Thoracic aorta (tissue), 2 donors: ENCODE results near the gene ENOX1. TPM values are rescaled to one million over a fixed set of nuclear protein-coding genes. Genes with fewer than 3 reads are reported as not detected.

Experiments used
- ATAC-seq: fragments of 150-250 bp; one replicate; pipeline ENCODE4 v1.8.0; 2017; ENCODE audit warnings: low read depth; ENCODE audit not compliant: insufficient number of reproducible peaks, low FRiP score
- DNase-seq: peaks from one replicate; pipeline ENCODE4 v3.0.0-alpha.2; 2020; ENCODE audit warnings: low spot score
- H3K27ac ChIP-seq, 2 donors: fragments of 200-600 bp; sonication (generic); 1 replicate in 1 of 2; 2 replicates in 1 of 2; pipeline ENCODE4 v1.5.1; 2016; ENCODE audit warnings: mild to moderate bottlenecking in 2 of 2, moderate library complexity in 2 of 2
- H3K27me3 ChIP-seq: fragments of 200-600 bp; sonication (generic); replicated peaks from 2 replicates; pipeline ENCODE4 v1.6.0; 2016; ENCODE audit warnings: mild to moderate bottlenecking; ENCODE audit not compliant: insufficient read depth
- H3K36me3 ChIP-seq: fragments of 200-600 bp; sonication (generic); one replicate; pipeline ENCODE4 v1.5.1; 2016
- H3K4me1 ChIP-seq, 2 donors: fragments of 200-600 bp; sonication (generic); 1 replicate in 1 of 2; 2 replicates in 1 of 2; pipeline versions ENCODE4 v1.5.1 to v1.6.0; 2016; ENCODE audit warnings: low read depth in 2 of 2, mild to moderate bottlenecking in 1 of 2; ENCODE audit not compliant: control insufficient read depth in 1 of 2
- H3K4me3 ChIP-seq: fragments of 200-600 bp; sonication (generic); 2 replicates; pipeline ENCODE4 v1.5.1; 2016; ENCODE audit warnings: mild to moderate bottlenecking
- H3K9me3 ChIP-seq: fragments of 200-600 bp; sonication (generic); 2 replicates; pipeline ENCODE4 v1.5.1; 2016
- CTCF ChIP-seq: fragments of 200-600 bp; sonication (generic); IDR thresholded peaks from one replicate; pipeline ENCODE4 v1.5.1; 2019; ENCODE audit warnings: antibody characterized with exemption
- total RNA-seq, 2 donors: library from RNA; depleted of rRNA; stranded (reverse); fragments of >200 nt; gene quantifications; one replicate each; pipeline versions ENCODE4 v1.1.0 to v1.2.3, GENCODE V29; 2016

The ENOX1 gene
- total RNA-seq, 2 donors from 2014 or later: 0.41 to 2.3 TPM

- Histone ChIP-seq H3K9me3 (no peaks in the 10 kb centered on the region), H3K27me3 (no peaks in the 10 kb centered on the region), H3K27ac (no peak overlapping the region), H3K4me1 (peaks cover 0 to 10% of the 10 kb centered on the region in 2 donors), H3K36me3 (no peaks in the 10 kb centered on the region), H3K4me3 (no peak overlapping the region)
- no peak for ATAC-seq
- no peak for DNase-seq
- no peak for TF ChIP-seq CTCF
Observed at GRCh38 chr13:43274881-43275280, 511.9 kb downstream of the ENOX1 start.

GRCh38 chr13:43273362-43273761 is 513.4 kb downstream of the ENOX1 start:
- no peaks in the 10 kb centered on the region for H3K9me3 ChIP-seq
- no peak for DNase-seq
- no peak for ATAC-seq
- peaks cover 0 to 23% of the 10 kb centered on the region in 2 donors for H3K4me1 ChIP-seq
- H3K4me3 ChIP-seq: no peak overlapping the region
- no peaks in the 10 kb centered on the region for H3K27me3 ChIP-seq
- no peak for TF ChIP-seq CTCF
- H3K36me3 ChIP-seq: no peaks in the 10 kb centered on the region
- H3K27ac ChIP-seq: no peak overlapping the region

GRCh38 chr13:43272851-43273250 is 513.9 kb downstream of the ENOX1 start:
- Histone ChIP-seq H3K4me3 (no peak overlapping the region), H3K36me3 (no peaks in the 10 kb centered on the region), H3K4me1 (peaks cover 0 to 23% of the 10 kb centered on the region in 2 donors), H3K27ac (no peak overlapping the region), H3K9me3 (no peaks in the 10 kb centered on the region), H3K27me3 (no peaks in the 10 kb centered on the region)
- TF ChIP-seq CTCF: no peak
- no peak for DNase-seq
- ATAC-seq: no peak

- no peaks in the 10 kb centered on the region for H3K9me3 ChIP-seq
- no peak for TF ChIP-seq CTCF
- no peak overlapping the region for H3K4me3 ChIP-seq
- ATAC-seq (no peak), DNase-seq (no peak)
- H3K36me3 ChIP-seq: no peaks in the 10 kb centered on the region
- H3K27me3 ChIP-seq: no peaks in the 10 kb centered on the region
- peaks cover 0 to 23% of the 10 kb centered on the region in 2 donors for H3K4me1 ChIP-seq
- no peak overlapping the region for H3K27ac ChIP-seq
Observed at GRCh38 chr13:43271152-43271551, 515.6 kb downstream of the ENOX1 start.

GRCh38 chr13:43270130-43270830 is 516.5 kb downstream of the ENOX1 start:
- H3K36me3 ChIP-seq: no peaks in the 10 kb centered on the region
- no peaks in the 10 kb centered on the region for H3K27me3 ChIP-seq
- H3K4me3 ChIP-seq: no peak overlapping the region
- no peak for TF ChIP-seq CTCF
- DNase-seq (no peak), ATAC-seq (no peak)
- peaks cover 0 to 23% of the 10 kb centered on the region in 2 donors for H3K4me1 ChIP-seq
- H3K9me3 ChIP-seq: no peaks in the 10 kb centered on the region
- no peak overlapping the region for H3K27ac ChIP-seq
